GM19239 (cell line): Measurements from ENCODE around the gene TAS2R8.
"Not testable (repeated sequence)": the region's sequence is repeated elsewhere in the genome, so short reads cannot be mapped to it uniquely, and the experiment has no call there.

Source experiments
- DNase-seq: peaks from one replicate; pipeline ENCODE4 v3.0.0; 2011; ENCODE audit warnings: low spot score; ENCODE audit not compliant: insufficient read length
- FAIRE-seq: peaks from 2 replicates; lab custom pipeline; 2011; peaks lifted over from hg19 to GRCh38; lab: Jason Lieb, UNC

The TAS2R8 gene

GRCh38 chr12:10807186-10807585, at the start of gene TAS2R8:
Gene TAS2R8 (minus strand): TSS chr12:10807286. CDS start chr12:10806980, 306 bp downstream.
- FAIRE-seq (no peak), DNase-seq (no peak)

- DNase-seq (no peak), FAIRE-seq (no peak)
These were observed 48.7 kb upstream of the TAS2R8 start for GRCh38 chr12:10855807-10856206.

GRCh38 chr12:10853776-10854175, 46.7 kb upstream of the TAS2R8 start:
- FAIRE-seq (no peak), DNase-seq (no peak)

- FAIRE-seq (no peak), DNase-seq (no peak)
These were observed 44.3 kb upstream of the TAS2R8 start for GRCh38 chr12:10851243-10851858.

GRCh38 chr12:10849425-10849878, 42.4 kb upstream of the TAS2R8 start, which contains the start of gene PRR4:
Gene PRR4 (minus strand): TSS chr12:10849475. CDS start chr12:10849437, 38 bp downstream.
- DNase-seq (no peak), FAIRE-seq (no peak)

- FAIRE-seq (no peak), DNase-seq (no peak)
These were observed 40.7 kb upstream of the TAS2R8 start for GRCh38 chr12:10847744-10848143.

GRCh38 chr12:10842862-10843261, 35.8 kb upstream of the TAS2R8 start:
- no peak for FAIRE-seq
- no peak for DNase-seq

- DNase-seq (no peak), FAIRE-seq (no peak)
These were observed 31.4 kb upstream of the TAS2R8 start for GRCh38 chr12:10838461-10838860.

- DNase-seq (no peak), FAIRE-seq (no peak)
These were observed 22.9 kb upstream of the TAS2R8 start for GRCh38 chr12:10829994-10830393.

GRCh38 chr12:10826258-10826657, 19.2 kb upstream of the TAS2R8 start, which contains the start of gene TAS2R10:
Gene TAS2R10 (minus strand): TSS chr12:10826358. CDS start chr12:10826269, 89 bp downstream.
- no peak for FAIRE-seq
- DNase-seq, result no peak

- no peak for DNase-seq
- FAIRE-seq, result no peak
These were observed 17.9 kb upstream of the TAS2R8 start for GRCh38 chr12:10824957-10825356.

- no peak for FAIRE-seq
These were observed 4.9 kb upstream of the TAS2R8 start for GRCh38 chr12:10811883-10812536.

GRCh38 chr12:10810068-10810467, 3.0 kb upstream of the TAS2R8 start, which contains the start of gene TAS2R9:
Gene TAS2R9 (minus strand): TSS chr12:10810168. CDS start chr12:10810075, 93 bp downstream.
- FAIRE-seq (no peak), DNase-seq (no peak)

More at GRCh38 chr12:10811883-10812536, 4.9 kb upstream of the TAS2R8 start:
- DNase-seq, result no peak

- DNase-seq, result no peak
- no peak for FAIRE-seq
These were observed 4.5 kb downstream of the TAS2R8 start, which contains the start of gene TAS2R7 for GRCh38 chr12:10802587-10802986. Gene TAS2R7 (minus strand): TSS chr12:10802627. CDS start chr12:10802570, 57 bp downstream.

- no peak for FAIRE-seq
- DNase-seq, result no peak
These were observed 5.3 kb downstream of the TAS2R8 start for GRCh38 chr12:10801741-10802140.

- no peak for FAIRE-seq
- no peak for DNase-seq
These were observed 12.9 kb downstream of the TAS2R8 start for GRCh38 chr12:10794222-10794621.

GRCh38 chr12:10791769-10792168, 15.3 kb downstream of the TAS2R8 start:
- DNase-seq, FAIRE-seq: not testable (repeated sequence)

- DNase-seq (no peak), FAIRE-seq (no peak)
These were observed 23.8 kb downstream of the TAS2R8 start for GRCh38 chr12:10783252-10783651.

GRCh38 chr12:10779103-10779502, 28.0 kb downstream of the TAS2R8 start:
- no peak for FAIRE-seq
- no peak for DNase-seq

GRCh38 chr12:10771132-10771733, 35.9 kb downstream of the TAS2R8 start:
- FAIRE-seq, result no peak
- DNase-seq, result no peak

- no peak for FAIRE-seq
- no peak for DNase-seq
These were observed 47.4 kb downstream of the TAS2R8 start for GRCh38 chr12:10759657-10760056.
